Measurements from ENCODE around the gene ARFGAP3. TPM values are rescaled to one million over a fixed set of nuclear protein-coding genes. Genes with fewer than 3 reads are reported as not detected.

The ARFGAP3 gene
- total and polyA plus RNA-seq, 7 donors: 23.4 to 45.3 (median 35.7) TPM

GRCh38 chr22:42842658-42843370, 14.3 kb downstream of the ARFGAP3 start:
- H3K9me3 ChIP-seq: no peaks in the 10 kb centered on the region
- intact Hi-C loops (cut with DNase I): loop anchor here (10.0 kb wide), 1 partner anchor 58 kb away; no protein-coding TSS in a partner anchor
- H3K4me3 ChIP-seq: no peak overlapping the region
- H3K36me3 ChIP-seq: peaks cover 0 to 60% (median 14%) of the 10 kb centered on the region in 4 donors
- peaks cover 0 to 13% (median 0%) of the 10 kb centered on the region in 4 donors for H3K4me1 ChIP-seq
- peak overlapping the region in 1 of 4 donors; percentile 6 for H3K27ac ChIP-seq
- DNase-seq: no peak
- WGBS, 2 donors: 43 to 76% methylated on average over 14 of the region's 14 CpGs
- TF ChIP-seq EP300 (IDR thresholded peaks at IDR 0.05): no peak
- no peak for TF ChIP-seq POLR2AphosphoS5 (IDR thresholded peaks at IDR 0.05)
- no peak for TF ChIP-seq CTCF (IDR thresholded peaks at IDR 0.05)
- no peak for TF ChIP-seq POLR2A (IDR thresholded peaks at IDR 0.05)
- no peaks in the 10 kb centered on the region for H3K27me3 ChIP-seq

GRCh38 chr22:42841444-42841843, 15.6 kb downstream of the ARFGAP3 start:
- no peaks in the 10 kb centered on the region for H3K9me3 ChIP-seq
- H3K27ac ChIP-seq: no peak overlapping the region
- WGBS, 2 donors: 58 to 75% methylated on average over 3 of the region's 3 CpGs
- TF ChIP-seq POLR2AphosphoS5 (IDR thresholded peaks at IDR 0.05) (no peak), POLR2A (IDR thresholded peaks at IDR 0.05) (no peak), EP300 (IDR thresholded peaks at IDR 0.05) (no peak), CTCF (IDR thresholded peaks at IDR 0.05) (no peak)
- H3K27me3 ChIP-seq: no peaks in the 10 kb centered on the region
- peaks cover 0 to 58% (median 11%) of the 10 kb centered on the region in 4 donors for H3K36me3 ChIP-seq
- H3K4me1 ChIP-seq: peaks cover 0 to 13% (median 0%) of the 10 kb centered on the region in 4 donors
- H3K4me3 ChIP-seq: no peak overlapping the region
- intact Hi-C loops (cut with DNase I): loop anchor here (10.0 kb wide), 1 partner anchor 57 kb away; no protein-coding TSS in a partner anchor
- no peak for DNase-seq

- H3K36me3 ChIP-seq: peaks cover 0 to 74% (median 21%) of the 10 kb centered on the region in 4 donors
- TF ChIP-seq CTCF (IDR thresholded peaks at IDR 0.05) (no peak), EP300 (IDR thresholded peaks at IDR 0.05) (no peak), POLR2AphosphoS5 (IDR thresholded peaks at IDR 0.05) (no peak), POLR2A (IDR thresholded peaks at IDR 0.05) (no peak)
- no peaks in the 10 kb centered on the region for H3K27me3 ChIP-seq
- no peak overlapping the region for H3K27ac ChIP-seq
- H3K4me3 ChIP-seq: no peak overlapping the region
- intact Hi-C loops (cut with DNase I): no loop called here
- no peaks in the 10 kb centered on the region for H3K9me3 ChIP-seq
- no peaks in the 10 kb centered on the region for H3K4me1 ChIP-seq
- DNase-seq: no peak
- 95% methylated on average over 4 of the region's 4 CpGs for WGBS, 2 donors
These were observed 19.5 kb downstream of the ARFGAP3 start for GRCh38 chr22:42837556-42837955.

- no peaks in the 10 kb centered on the region for H3K27me3 ChIP-seq
- intact Hi-C loops (cut with DNase I): no loop called here
- no peak overlapping the region for H3K4me3 ChIP-seq
- WGBS, 2 donors: 98% methylated on average over 5 of the region's 5 CpGs
- peaks cover 8 to 84% (median 29%) of the 10 kb centered on the region in 4 donors for H3K36me3 ChIP-seq
- no peak for DNase-seq
- H3K27ac ChIP-seq: no peak overlapping the region
- H3K4me1 ChIP-seq: no peaks in the 10 kb centered on the region
- TF ChIP-seq POLR2AphosphoS5 (IDR thresholded peaks at IDR 0.05) (no peak), POLR2A (IDR thresholded peaks at IDR 0.05) (no peak), EP300 (IDR thresholded peaks at IDR 0.05) (no peak), CTCF (IDR thresholded peaks at IDR 0.05) (no peak)
- H3K9me3 ChIP-seq: no peaks in the 10 kb centered on the region
These were observed 21.0 kb downstream of the ARFGAP3 start for GRCh38 chr22:42836026-42836425.

All from sigmoid colon (tissue), 7 donors.